Nephron (organoid): Measurements from ENCODE around the gene RAB40C.

Experiments used
- H3K27ac Mint-ChIP-seq, 3 experiments: 2 replicates each; pipeline ENCODE4 v1.8.0; 2020; ENCODE audit warnings: mixed read lengths in 3 of 3, mild to moderate bottlenecking in 2 of 3, moderate library complexity in 1 of 3
- H3K27me3 Mint-ChIP-seq: 2 replicates; pipeline ENCODE4 v1.8.0; 2021; ENCODE audit warnings: low read depth, mild to moderate bottlenecking, moderate library complexity, mixed read lengths
- H3K36me3 Mint-ChIP-seq: 2 replicates; pipeline ENCODE4 v1.8.0; 2020; ENCODE audit warnings: low read depth, mixed read lengths
- H3K4me1 Mint-ChIP-seq: 2 replicates; pipeline ENCODE4 v1.8.0; 2020; ENCODE audit warnings: mixed read lengths
- H3K4me3 Mint-ChIP-seq, 3 experiments: 2 replicates each; pipeline ENCODE4 v1.8.0; 2020; ENCODE audit warnings: mild to moderate bottlenecking in 3 of 3, mixed read lengths in 3 of 3, moderate library complexity in 2 of 3
- H3K9me3 Mint-ChIP-seq: 2 replicates; pipeline ENCODE4 v1.8.0; 2020; ENCODE audit warnings: mixed read lengths
- CTCF ChIP-seq, 3 experiments: fragments of 200-600 bp; sonication (generic); IDR thresholded peaks; one replicate each; pipeline ENCODE4 v1.5.0; 2021; ENCODE audit warnings: antibody characterized with exemption in 3 of 3; ENCODE audit not compliant: unreplicated experiment in 3 of 3

Gene RAB40C

DNA sequence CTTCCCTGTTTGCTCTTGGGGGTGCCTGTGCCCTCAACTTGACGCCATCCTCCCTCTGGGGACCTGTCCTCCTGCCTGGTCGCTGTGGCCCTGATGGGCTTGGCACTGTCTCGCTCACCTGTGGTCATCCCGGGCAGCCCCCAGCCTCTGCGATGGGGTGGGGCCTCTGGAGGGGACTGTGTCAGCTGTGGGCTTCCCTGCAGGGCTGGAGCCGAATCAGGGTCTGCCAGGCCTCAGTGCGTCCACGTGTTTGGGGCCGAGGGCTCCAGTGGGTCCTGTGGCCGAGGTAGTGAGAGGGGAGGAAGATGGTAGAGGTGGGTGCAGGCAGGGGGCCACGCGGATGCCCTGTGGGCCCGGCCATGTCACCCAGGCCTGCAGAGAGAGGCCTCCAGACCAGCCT, 12.1 kb upstream of the RAB40C start:
- H3K27ac Mint-ChIP-seq: no peak overlapping the region
- no peaks in the 10 kb centered on the region for H3K4me1 Mint-ChIP-seq
- H3K36me3 Mint-ChIP-seq: no peaks in the 10 kb centered on the region
- no peak overlapping the region for H3K4me3 Mint-ChIP-seq
- no peak for TF ChIP-seq CTCF (IDR thresholded peaks at IDR 0.05; ENCODE audit: unreplicated experiment in 3 of 3)
- H3K27me3 Mint-ChIP-seq: no peaks in the 10 kb centered on the region
- no peaks in the 10 kb centered on the region for H3K9me3 Mint-ChIP-seq

DNA sequence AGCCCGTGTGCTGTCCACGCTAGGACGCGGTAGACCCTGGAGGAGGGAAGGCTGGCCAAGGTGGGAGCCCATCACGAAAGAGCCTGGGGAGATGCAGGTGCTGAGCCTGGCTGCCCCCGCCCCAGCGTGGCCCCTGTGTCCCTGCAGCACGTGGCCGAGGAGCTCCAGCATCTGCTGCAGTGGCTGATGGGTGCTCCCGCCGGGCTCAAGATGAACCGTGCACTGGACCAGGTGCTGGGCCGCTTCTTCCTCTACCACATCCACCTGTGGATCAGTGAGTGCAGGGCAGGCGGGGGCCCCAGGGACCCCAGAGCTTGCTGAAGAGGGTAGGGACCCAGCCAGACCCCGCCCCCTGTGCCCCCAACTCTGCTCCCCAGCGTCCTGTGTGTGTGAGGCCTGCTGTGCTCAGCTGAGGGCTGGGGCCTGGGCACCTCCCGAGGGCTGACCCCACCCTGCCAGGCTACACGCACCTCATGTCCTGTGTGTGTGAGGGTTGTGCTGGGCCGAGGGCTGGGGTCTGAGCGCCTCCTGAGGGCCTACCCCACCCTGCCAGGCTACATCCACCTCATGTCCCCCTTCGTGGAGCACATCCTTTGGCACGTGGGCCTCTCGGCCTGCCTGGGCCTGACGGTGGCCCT, 11.5 kb upstream of the RAB40C start:
- no peak overlapping the region for H3K4me3 Mint-ChIP-seq
- no peaks in the 10 kb centered on the region for H3K9me3 Mint-ChIP-seq
- H3K27ac Mint-ChIP-seq: no peak overlapping the region
- no peaks in the 10 kb centered on the region for H3K27me3 Mint-ChIP-seq
- no peak for TF ChIP-seq CTCF (IDR thresholded peaks at IDR 0.05; ENCODE audit: unreplicated experiment in 3 of 3)
- H3K4me1 Mint-ChIP-seq: no peaks in the 10 kb centered on the region
- H3K36me3 Mint-ChIP-seq: no peaks in the 10 kb centered on the region

- Mint-ChIP-seq H3K4me1 (no peaks in the 10 kb centered on the region), H3K36me3 (no peaks in the 10 kb centered on the region), H3K9me3 (no peaks in the 10 kb centered on the region), H3K27ac (no peak overlapping the region), H3K4me3 (no peak overlapping the region), H3K27me3 (no peaks in the 10 kb centered on the region)
- TF ChIP-seq CTCF (IDR thresholded peaks at IDR 0.05; ENCODE audit: unreplicated experiment in 3 of 3): peak; percentile 58 to 76 (median 74)
Measured at GRCh38 chr16:578870-579405, 10.9 kb upstream of the RAB40C start.

DNA sequence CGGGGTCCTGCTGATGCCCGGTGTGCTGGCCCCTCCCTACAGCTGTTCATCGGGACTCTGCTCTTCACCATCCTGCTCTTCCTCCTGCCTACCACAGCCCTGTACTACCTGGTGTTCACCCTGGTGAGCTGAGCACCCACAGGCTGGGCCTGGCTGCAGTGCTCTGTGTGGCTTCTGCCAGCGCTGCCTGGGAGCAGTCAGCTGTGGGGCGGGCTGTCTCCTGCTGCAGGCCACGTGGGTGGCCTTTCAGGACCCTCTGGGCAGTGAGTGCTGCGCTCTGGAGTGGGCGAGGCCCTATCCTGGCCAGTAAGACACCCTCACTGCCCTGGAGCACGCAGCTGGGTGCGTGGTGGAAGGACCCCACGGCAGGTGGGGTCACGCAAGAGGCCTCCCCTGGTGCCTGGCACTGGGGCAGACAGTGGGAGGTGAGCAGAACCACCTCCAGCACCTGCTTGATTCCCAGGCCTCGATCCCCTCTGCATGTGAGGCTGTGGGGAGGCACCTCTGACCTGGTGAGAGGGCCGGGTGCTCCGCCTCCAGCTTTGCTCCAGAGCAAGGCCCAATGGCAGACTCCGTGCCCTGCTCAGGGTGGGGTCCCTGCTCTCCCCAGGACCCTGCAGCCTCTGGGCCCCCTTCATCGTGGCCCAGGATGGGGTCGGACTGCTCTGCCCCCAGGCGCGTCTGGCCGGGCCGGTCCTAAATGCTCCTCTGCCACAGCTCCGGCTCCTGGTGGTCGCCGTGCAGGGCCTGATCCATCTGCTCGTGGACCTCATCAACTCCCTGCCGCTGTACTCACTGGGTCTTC, 9.5 kb upstream of the RAB40C start:
- no peaks in the 10 kb centered on the region for H3K9me3 Mint-ChIP-seq
- no peaks in the 10 kb centered on the region for H3K36me3 Mint-ChIP-seq
- H3K27me3 Mint-ChIP-seq: no peaks in the 10 kb centered on the region
- TF ChIP-seq CTCF (IDR thresholded peaks at IDR 0.05; ENCODE audit: unreplicated experiment in 3 of 3): no peak
- H3K4me3 Mint-ChIP-seq: no peak overlapping the region
- H3K4me1 Mint-ChIP-seq: no peaks in the 10 kb centered on the region
- no peak overlapping the region for H3K27ac Mint-ChIP-seq

DNA sequence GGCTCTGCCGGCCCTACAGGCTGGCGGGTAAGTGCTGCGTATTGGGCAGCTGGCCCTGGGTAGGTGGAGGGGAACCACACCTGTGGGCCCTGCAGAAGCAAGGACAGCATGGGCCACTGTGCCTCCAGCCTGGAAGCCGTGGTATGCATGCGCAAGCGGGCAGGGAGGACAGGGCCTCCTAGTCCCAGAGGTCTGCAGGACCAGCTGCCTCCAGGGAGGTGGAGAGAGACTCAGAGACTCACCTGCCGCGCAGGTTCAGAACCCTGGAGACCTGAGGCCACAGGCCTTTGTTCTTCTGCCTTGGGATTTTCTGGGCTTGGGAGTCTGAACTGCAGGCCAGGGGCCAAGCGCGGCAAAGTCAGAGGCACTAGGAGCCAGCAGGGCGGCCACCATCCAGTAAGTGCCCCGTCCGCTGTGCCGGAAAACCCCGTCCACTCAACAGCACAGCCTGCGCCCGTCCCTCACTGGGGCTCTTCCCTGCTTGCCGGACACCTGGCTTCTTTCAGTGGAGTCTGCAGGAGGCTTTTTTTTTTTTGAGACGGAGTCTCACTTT, 8.8 kb upstream of the RAB40C start:
- Mint-ChIP-seq H3K36me3 (no peaks in the 10 kb centered on the region), H3K9me3 (no peaks in the 10 kb centered on the region), H3K4me3 (no peak overlapping the region), H3K27ac (no peak overlapping the region), H3K4me1 (peaks cover 5% of the 10 kb centered on the region), H3K27me3 (peaks cover 4% of the 10 kb centered on the region)
- TF ChIP-seq CTCF (IDR thresholded peaks at IDR 0.05; ENCODE audit: unreplicated experiment in 3 of 3): no peak
